Naive thymus-derived CD4-positive, alpha-beta T cell (primary cell): ENCODE measurements around the gene ATXN3. TPM values are rescaled to one million over a fixed set of nuclear protein-coding genes. Genes with fewer than 3 reads are reported as not detected.

Experiments used
- ATAC-seq: fragments of 150-1000 bp; cut with Tn5 transposase; 2 replicates; pipeline ENCODE4 v1.10.0; 2021; ENCODE audit warnings: mild to moderate bottlenecking, moderate library complexity
- CTCF ChIA-PET: fragments of 350-600 bp; sonication (Branson Sonifier 250); formaldehyde crosslinking; loops from one replicate; lab custom pipeline; 2021; ENCODE audit warnings: antibody characterized with exemption; lab: Charles Lee
- POLR2A ChIA-PET: fragments of 350-600 bp; sonication (Branson Sonifier 250); formaldehyde crosslinking; loops from one replicate; lab custom pipeline; 2021; ENCODE audit warnings: antibody characterized with exemption, inconsistent platforms; lab: Charles Lee
- DNase-seq, 9 donors: peaks; one replicate each; pipeline versions ENCODE4 v3.0.0 to v3.0.0-alpha.2; 2020 to 2022; ENCODE audit warnings: mixed read lengths in 1 of 9
- H3K27ac ChIP-seq: one replicate; pipeline ENCODE4 v1.7.0; 2013; ENCODE audit warnings: mild to moderate bottlenecking, low read depth, low read length, moderate library complexity
- H3K27me3 ChIP-seq, 2 donors: one replicate each; pipeline ENCODE4 v1.7.0; 2013; ENCODE audit warnings: low read length in 2 of 2, mild to moderate bottlenecking in 2 of 2, moderate library complexity in 2 of 2; ENCODE audit not compliant: control insufficient read depth in 2 of 2, insufficient read depth in 2 of 2
- H3K36me3 ChIP-seq, 3 experiments: 1 replicate in 2 of 3; 2 replicates in 1 of 3; pipeline ENCODE4 v1.7.0; 2013; ENCODE audit warnings: low read length in 3 of 3, mild to moderate bottlenecking in 3 of 3, moderate library complexity in 1 of 3; ENCODE audit not compliant: insufficient read depth in 3 of 3, control insufficient read depth in 2 of 3
- H3K4me1 ChIP-seq, 2 donors: one replicate each; pipeline ENCODE4 v1.7.0; 2013; ENCODE audit warnings: low read length in 2 of 2, mild to moderate bottlenecking in 2 of 2, moderate library complexity in 1 of 2; ENCODE audit not compliant: control insufficient read depth in 2 of 2, insufficient read depth in 2 of 2
- H3K4me3 ChIP-seq: 2 replicates; pipeline ENCODE4 v1.7.0; 2013; ENCODE audit warnings: mild to moderate bottlenecking, low read length
- H3K9me3 ChIP-seq, 3 experiments: 1 replicate in 2 of 3; 2 replicates in 1 of 3; pipeline ENCODE4 v1.7.0; 2013; ENCODE audit warnings: low read length in 3 of 3; ENCODE audit not compliant: control insufficient read depth in 2 of 3
- H3K27ac Mint-ChIP-seq, 9 donors: one replicate each; pipeline ENCODE4 v1.8.0; 2020 to 2022; ENCODE audit warnings: mixed read lengths in 9 of 9, mild to moderate bottlenecking in 8 of 9, moderate library complexity in 5 of 9, inconsistent platforms in 2 of 9
- H3K27me3 Mint-ChIP-seq, 5 donors: one replicate each; pipeline ENCODE4 v1.8.0; 2021 to 2022; ENCODE audit warnings: mixed read lengths in 5 of 5, mild to moderate bottlenecking in 1 of 5
- H3K36me3 Mint-ChIP-seq, 5 donors: one replicate each; pipeline ENCODE4 v1.8.0; 2020 to 2022; ENCODE audit warnings: mixed read lengths in 5 of 5, mild to moderate bottlenecking in 3 of 5, inconsistent platforms in 1 of 5
- H3K4me1 Mint-ChIP-seq, 7 donors: one replicate each; pipeline ENCODE4 v1.8.0; 2020 to 2022; ENCODE audit warnings: mixed read lengths in 7 of 7, mild to moderate bottlenecking in 3 of 7, inconsistent platforms in 1 of 7
- H3K4me3 Mint-ChIP-seq, 10 donors: one replicate each; pipeline ENCODE4 v1.8.0; 2020 to 2022; ENCODE audit warnings: mild to moderate bottlenecking in 10 of 10, mixed read lengths in 10 of 10, moderate library complexity in 6 of 10, inconsistent platforms in 2 of 10
- H3K9me3 Mint-ChIP-seq, 11 donors: one replicate each; pipeline ENCODE4 v1.8.0; 2020 to 2022; ENCODE audit warnings: mixed read lengths in 11 of 11, mild to moderate bottlenecking in 4 of 11, inconsistent platforms in 1 of 11, moderate library complexity in 1 of 11
- intact Hi-C, 2 donors: fragments of 100-400 bp; cut with micrococcal nuclease; formaldehyde crosslinking; loops; one replicate each; pipeline ENCODE4 v1.15.1; 2023
- polyA plus RNA-seq, 2 donors: library from polyadenylated mRNA; unstranded; fragments of 300-500 nt; fragmentation: Illumina TruSeq; gene quantifications; one replicate each; pipeline ENCODE4 v1.2.3, GENCODE V29; 2021
- total RNA-seq, 6 experiments: library from RNA in 5 of 6; stranded (reverse) in 5 of 6; gene quantifications; 1 replicate in 5 of 6; 2 replicates in 1 of 6; pipeline ENCODE4 v1.2.3 and lab custom pipeline; 2021 to 2026

Gene ATXN3
- total RNA-seq (10 to 100 TPM; 27.8 to 54.9 (median 36.9) TPM), polyA plus RNA-seq (10 to 100 TPM; 15.5 to 15.8 TPM), total RNA-seq (lab: John Stamatoyannopoulos, UW) (38.6 reads per million, percentile 65 among the genes with 10 or more reads in this experiment)

- intact Hi-C loops, result loop anchor here (1.0 to 10.0 kb wide), 13 partner anchors 15 to 1723 kb away; partner anchors contain the start of genes CPSF2 (in 2 of the 2), GOLGA5 (in 2 of the 2), NDUFB1 (in 2 of the 2) and PPP4R3A (in 2 of the 2)
- CTCF ChIA-PET, result interaction anchor here (0.7 to 1.7 kb wide), 9 partner anchors 10 to 1723 kb away, joined by 3 to 13 read pairs (median 3); partner anchors contain the start of genes CPSF2, NDUFB1 and TRIP11
Observed at GRCh38 chr14:92106143-92106926, at the start of gene ATXN3. ATXN3 (minus strand) TSS chr14:92106582; CDS start chr14:92106552, 30 bp downstream.

GRCh38 chr14:92154283-92154942, 48.0 kb upstream of the ATXN3 start:
- no peak overlapping the region for H3K27ac Mint-ChIP-seq

More at GRCh38 chr14:92106143-92106926, at the start of gene ATXN3:
- POLR2A ChIA-PET, result interaction anchor here (0.6 to 4.7 kb wide), 11 partner anchors 9 to 679 kb away, joined by 3 to 100 read pairs (median 4); partner anchors contain the start of genes CPSF2, NDUFB1, PPP4R3A and TRIP11
- Mint-ChIP-seq H3K9me3 (peaks cover 0 to 5% (median 0%) of the 10 kb centered on the region in 11 donors), H3K27ac (peak within 1 kb of the TSS; percentile 82 to 96 (median 92)), H3K27me3 (no peaks in the 10 kb centered on the region), H3K36me3 (peaks cover 0 to 2% (median 0%) of the 10 kb centered on the region in 5 donors), H3K4me1 (peaks cover 39 to 72% (median 61%) of the 10 kb centered on the region in 7 donors), H3K4me3 (peak within 1 kb of the TSS; percentile 88 to 100 (median 98))
- peak within 1 kb of the TSS; percentile 82 for H3K4me3 ChIP-seq
- H3K4me1 ChIP-seq, result peaks cover 5 to 17% of the 10 kb centered on the region in 2 donors
- no peaks in the 10 kb centered on the region for H3K27me3 ChIP-seq
- peaks cover 0 to 5% (median 0%) of the 10 kb centered on the region in 3 experiments for H3K36me3 ChIP-seq
- DNase-seq (peak; percentile 75 to 97 (median 93)), ATAC-seq (peak; percentile 95)
- H3K27ac ChIP-seq, result peak within 1 kb of the TSS; percentile 91
- H3K9me3 ChIP-seq, result no peaks in the 10 kb centered on the region

GRCh38 chr14:92153581-92153980, 47.2 kb upstream of the ATXN3 start:
- POLR2A ChIA-PET, result interaction anchor here (0.6 kb wide), 2 partner anchors 342 to 650 kb away, joined by 3 to 4 read pairs; no protein-coding TSS in a partner anchor
- no peaks in the 10 kb centered on the region for H3K9me3 ChIP-seq

More at GRCh38 chr14:92154283-92154942, 48.0 kb upstream of the ATXN3 start:
- CTCF ChIA-PET, result no interaction called here
- intact Hi-C loops, result no loop called here
- POLR2A ChIA-PET, result no interaction called here
- no peaks in the 10 kb centered on the region for H3K27me3 ChIP-seq
- peaks cover 0 to 15% (median 9%) of the 10 kb centered on the region in 7 donors for H3K4me1 Mint-ChIP-seq
- H3K4me3 Mint-ChIP-seq, result no peak overlapping the region
- no peaks in the 10 kb centered on the region for H3K9me3 Mint-ChIP-seq
- no peak overlapping the region for H3K27ac ChIP-seq
- no peaks in the 10 kb centered on the region for H3K9me3 ChIP-seq
- no peak for ATAC-seq
- H3K4me3 ChIP-seq, result no peak overlapping the region
- H3K27me3 Mint-ChIP-seq, result no peaks in the 10 kb centered on the region
- no peak for DNase-seq
- H3K4me1 ChIP-seq, result no peaks in the 10 kb centered on the region
- H3K36me3 ChIP-seq, result peaks cover 6 to 47% (median 29%) of the 10 kb centered on the region in 3 experiments
- H3K36me3 Mint-ChIP-seq, result peaks cover 15 to 55% (median 22%) of the 10 kb centered on the region in 5 donors

GRCh38 chr14:92144708-92145107, 38.3 kb upstream of the ATXN3 start:
- no peaks in the 10 kb centered on the region for H3K9me3 ChIP-seq
- H3K4me1 Mint-ChIP-seq, result peaks cover 8 to 28% (median 17%) of the 10 kb centered on the region in 7 donors
- POLR2A ChIA-PET, result interaction anchor here (1.0 kb wide), 1 partner anchor 469 kb away, joined by 3 read pairs; no protein-coding TSS in a partner anchor
- no peaks in the 10 kb centered on the region for H3K9me3 Mint-ChIP-seq
- CTCF ChIA-PET, result no interaction called here
- H3K4me3 ChIP-seq, result no peak overlapping the region
- H3K27me3 Mint-ChIP-seq, result no peaks in the 10 kb centered on the region
- peaks cover 21 to 70% (median 35%) of the 10 kb centered on the region in 3 experiments for H3K36me3 ChIP-seq
- ATAC-seq (no peak), DNase-seq (no peak)
- intact Hi-C loops, result no loop called here
- peaks cover 19 to 62% (median 30%) of the 10 kb centered on the region in 5 donors for H3K36me3 Mint-ChIP-seq
- H3K4me3 Mint-ChIP-seq, result no peak overlapping the region
- no peaks in the 10 kb centered on the region for H3K4me1 ChIP-seq
- H3K27me3 ChIP-seq, result no peaks in the 10 kb centered on the region
- H3K27ac Mint-ChIP-seq, result no peak overlapping the region
- H3K27ac ChIP-seq, result no peak overlapping the region

More at GRCh38 chr14:92153581-92153980, 47.2 kb upstream of the ATXN3 start:
- no peak overlapping the region for H3K4me3 Mint-ChIP-seq
- Histone ChIP-seq H3K27ac (no peak overlapping the region), H3K27me3 (no peaks in the 10 kb centered on the region), H3K4me1 (no peaks in the 10 kb centered on the region), H3K36me3 (peaks cover 6 to 44% (median 21%) of the 10 kb centered on the region in 3 experiments), H3K4me3 (no peak overlapping the region)
- H3K9me3 Mint-ChIP-seq, result no peaks in the 10 kb centered on the region
- ATAC-seq (no peak), DNase-seq (no peak)
- intact Hi-C loops, result no loop called here
- peak overlapping the region in 1 of 9 donors; percentile 32 for H3K27ac Mint-ChIP-seq
- H3K27me3 Mint-ChIP-seq, result no peaks in the 10 kb centered on the region
- CTCF ChIA-PET, result no interaction called here
- peaks cover 0 to 15% (median 9%) of the 10 kb centered on the region in 7 donors for H3K4me1 Mint-ChIP-seq
- peaks cover 11 to 56% (median 17%) of the 10 kb centered on the region in 5 donors for H3K36me3 Mint-ChIP-seq

- no peaks in the 10 kb centered on the region for H3K9me3 Mint-ChIP-seq
- ATAC-seq, result no peak
- no peaks in the 10 kb centered on the region for H3K4me1 ChIP-seq
- peaks cover 19 to 56% (median 30%) of the 10 kb centered on the region in 5 donors for H3K36me3 Mint-ChIP-seq
- DNase-seq, result no peak
- H3K27ac ChIP-seq, result no peak overlapping the region
- H3K27me3 ChIP-seq, result no peaks in the 10 kb centered on the region
- ChIA-PET POLR2A (no interaction called here), CTCF (interaction anchor here (0.5 to 1.0 kb wide), 3 partner anchors 37 to 461 kb away, joined by 4 to 5 read pairs (median 4); partner anchors contain the start of gene ATXN3)
- intact Hi-C loops, result no loop called here
- no peaks in the 10 kb centered on the region for H3K27me3 Mint-ChIP-seq
- no peak overlapping the region for H3K27ac Mint-ChIP-seq
- no peak overlapping the region for H3K4me3 ChIP-seq
- no peak overlapping the region for H3K4me3 Mint-ChIP-seq
- peaks cover 8 to 28% (median 17%) of the 10 kb centered on the region in 7 donors for H3K4me1 Mint-ChIP-seq
- peaks cover 21 to 67% (median 35%) of the 10 kb centered on the region in 3 experiments for H3K36me3 ChIP-seq
- no peaks in the 10 kb centered on the region for H3K9me3 ChIP-seq
Observed at GRCh38 chr14:92143962-92144361, 37.6 kb upstream of the ATXN3 start.

GRCh38 chr14:92143309-92143708, 36.9 kb upstream of the ATXN3 start:
- DNase-seq, result no peak
- CTCF ChIA-PET, result interaction anchor here (0.5 to 1.0 kb wide), 3 partner anchors 37 to 461 kb away, joined by 4 to 5 read pairs (median 4); partner anchors contain the start of gene ATXN3

More at GRCh38 chr14:92143309-92143708, 36.9 kb upstream of the ATXN3 start:
- H3K4me1 Mint-ChIP-seq, result peaks cover 8 to 28% (median 17%) of the 10 kb centered on the region in 7 donors
- H3K4me3 ChIP-seq, result no peak overlapping the region
- peaks cover 26 to 72% (median 35%) of the 10 kb centered on the region in 3 experiments for H3K36me3 ChIP-seq
- ATAC-seq, result no peak
- no peak overlapping the region for H3K4me3 Mint-ChIP-seq
- no peaks in the 10 kb centered on the region for H3K4me1 ChIP-seq
- H3K9me3 ChIP-seq, result no peaks in the 10 kb centered on the region
- intact Hi-C loops, result no loop called here
- no peaks in the 10 kb centered on the region for H3K9me3 Mint-ChIP-seq
- POLR2A ChIA-PET, result no interaction called here
- H3K27ac Mint-ChIP-seq, result peak overlapping the region in 1 of 9 donors; percentile 66
- H3K36me3 Mint-ChIP-seq, result peaks cover 19 to 58% (median 32%) of the 10 kb centered on the region in 5 donors
- no peaks in the 10 kb centered on the region for H3K27me3 ChIP-seq
- H3K27me3 Mint-ChIP-seq, result no peaks in the 10 kb centered on the region
- no peak overlapping the region for H3K27ac ChIP-seq
